Glutamatergic neuron (in vitro differentiated cells): ENCODE data around the gene RAB3GAP1. TPM values are rescaled to one million over a fixed set of nuclear protein-coding genes. Genes with fewer than 3 reads are reported as not detected.

Experiments
- DNase-seq: peaks from one replicate; pipeline ENCODE4 v3.0.0; 2022
- H3K27ac Mint-ChIP-seq: one replicate; pipeline ENCODE4 v1.8.0; 2020; ENCODE audit warnings: mild to moderate bottlenecking, mixed read lengths, inconsistent platforms; ENCODE audit not compliant: unreplicated experiment
- H3K27me3 Mint-ChIP-seq: one replicate; pipeline ENCODE4 v1.8.0; 2020; ENCODE audit warnings: mild to moderate bottlenecking, moderate library complexity, mixed read lengths, inconsistent platforms; ENCODE audit not compliant: unreplicated experiment
- H3K36me3 Mint-ChIP-seq: one replicate; pipeline ENCODE4 v1.8.0; 2020; ENCODE audit warnings: mild to moderate bottlenecking, mixed read lengths, inconsistent platforms; ENCODE audit not compliant: unreplicated experiment
- H3K4me1 Mint-ChIP-seq: one replicate; pipeline ENCODE4 v1.8.0; 2020; ENCODE audit warnings: mild to moderate bottlenecking, low read depth, mixed read lengths, inconsistent platforms; ENCODE audit not compliant: unreplicated experiment
- H3K4me3 Mint-ChIP-seq: one replicate; pipeline ENCODE4 v1.8.0; 2020; ENCODE audit warnings: mild to moderate bottlenecking, mixed read lengths, inconsistent platforms; ENCODE audit not compliant: unreplicated experiment
- H3K9me3 Mint-ChIP-seq: one replicate; pipeline ENCODE4 v1.8.0; 2020; ENCODE audit warnings: mild to moderate bottlenecking, moderate library complexity, mixed read lengths, inconsistent platforms; ENCODE audit not compliant: unreplicated experiment
- CTCF ChIP-seq: fragments of 200-600 bp; sonication (generic); IDR thresholded peaks from one replicate; pipeline ENCODE4 v1.5.0; 2021; ENCODE audit not compliant: partially characterized antibody, unreplicated experiment
- total RNA-seq: library from RNA; stranded (reverse); fragmentation: NEBNext Ultra II Directional; extraction: Animal tissue kit (Norgen Biotek cat#: 25700); gene quantifications from one replicate; pipeline ENCODE4 v1.2.1, GENCODE V29; 2021; ENCODE audit not compliant: unreplicated experiment

Gene RAB3GAP1
- total RNA-seq, 1 donor from 2014 or later, result 30.7 TPM

GRCh38 chr2:135132314-135132713, 80.2 kb downstream of the RAB3GAP1 start:
- Mint-ChIP-seq H3K4me1 (no peaks in the 10 kb centered on the region), H3K4me3 (no peak overlapping the region), H3K27me3 (no peaks in the 10 kb centered on the region), H3K36me3 (peaks cover 4% of the 10 kb centered on the region), H3K9me3 (no peaks in the 10 kb centered on the region), H3K27ac (no peak overlapping the region)
- no peak for TF ChIP-seq CTCF
- DNase-seq, result no peak

- no peak for TF ChIP-seq CTCF
- no peak for DNase-seq
- Mint-ChIP-seq H3K27ac (no peak overlapping the region), H3K36me3 (peaks cover 29% of the 10 kb centered on the region), H3K27me3 (peaks cover 5% of the 10 kb centered on the region), H3K4me3 (no peak overlapping the region), H3K4me1 (no peaks in the 10 kb centered on the region), H3K9me3 (no peaks in the 10 kb centered on the region)
These were observed 88.5 kb downstream of the RAB3GAP1 start for GRCh38 chr2:135140606-135141005.

GRCh38 chr2:135142323-135142722, 90.2 kb downstream of the RAB3GAP1 start:
- H3K4me1 Mint-ChIP-seq, result no peaks in the 10 kb centered on the region
- no peaks in the 10 kb centered on the region for H3K9me3 Mint-ChIP-seq
- H3K27me3 Mint-ChIP-seq, result peaks cover 5% of the 10 kb centered on the region
- H3K36me3 Mint-ChIP-seq, result peaks cover 28% of the 10 kb centered on the region
- no peak for TF ChIP-seq CTCF
- H3K4me3 Mint-ChIP-seq, result no peak overlapping the region
- no peak for DNase-seq
- H3K27ac Mint-ChIP-seq, result no peak overlapping the region

GRCh38 chr2:135144343-135144742, 92.3 kb downstream of the RAB3GAP1 start:
- Mint-ChIP-seq H3K36me3 (peaks cover 28% of the 10 kb centered on the region), H3K27me3 (peaks cover 5% of the 10 kb centered on the region), H3K27ac (peak overlapping the region; percentile 6), H3K4me1 (no peaks in the 10 kb centered on the region), H3K4me3 (no peak overlapping the region), H3K9me3 (no peaks in the 10 kb centered on the region)
- TF ChIP-seq CTCF, result no peak
- no peak for DNase-seq

- no peaks in the 10 kb centered on the region for H3K9me3 Mint-ChIP-seq
- no peak for DNase-seq
- no peak overlapping the region for H3K27ac Mint-ChIP-seq
- peaks cover 3% of the 10 kb centered on the region for H3K27me3 Mint-ChIP-seq
- no peak overlapping the region for H3K4me3 Mint-ChIP-seq
- peaks cover 6% of the 10 kb centered on the region for H3K36me3 Mint-ChIP-seq
- no peaks in the 10 kb centered on the region for H3K4me1 Mint-ChIP-seq
- no peak for TF ChIP-seq CTCF
These were observed 97.2 kb downstream of the RAB3GAP1 start for GRCh38 chr2:135149251-135149650.
